ENCODE results near the gene ZWILCH.

- TF ChIP-seq ZNF274 (IDR thresholded peaks at IDR 0.05; ENCODE audit: low read depth, low read length), result no peak
- TF ChIP-seq YY1 (IDR thresholded peaks at IDR 0.05; ENCODE audit: insufficient read depth, insufficient read length), result no peak
- TF ChIP-seq SUZ12 (IDR thresholded peaks at IDR 0.05; ENCODE audit: extremely low read depth, insufficient read depth, insufficient read length), result no peak
These were observed 90.9 kb downstream of the ZWILCH start for GRCh38 chr15:66595931-66596545.
